HepG2 (cell line): ENCODE results near the gene XRN1. TPM values are rescaled to one million over a fixed set of nuclear protein-coding genes. Genes with fewer than 3 reads are reported as not detected.
A peak's percentile ranks its signal among the peaks of the same experiment; 100 is the strongest.

Source experiments
- AGO1 ChIP-seq: fragments of 200-400 bp; formaldehyde crosslinking; IDR thresholded peaks from 2 replicates; pipeline ENCODE4 v1.6.1; 2017; ENCODE audit warnings: mild to moderate bottlenecking, low read depth, low read length, moderate library complexity; ENCODE audit not compliant: poor library complexity, severe bottlenecking
- DRAP1 ChIP-seq: IDR thresholded peaks from 2 replicates; pipeline ENCODE4 v1.6.1; 2016; ENCODE audit warnings: missing genetic modification reagents, missing compliant biosample characterization
- EP300 ChIP-seq, 3 experiments: sonication (generic) in 1 of 3; formaldehyde crosslinking in 1 of 3; IDR thresholded peaks; 2 replicates each; pipeline versions ENCODE4 v1.5.1 to v1.6.1; 2011 to 2020; ENCODE audit warnings: low read depth in 2 of 3, low read length in 2 of 3, borderline replicate concordance in 1 of 3, improper control_type of control experiment in 1 of 3, mild to moderate bottlenecking in 1 of 3, missing genetic modification reagents in 1 of 3, moderate library complexity in 1 of 3
- FLYWCH1 ChIP-seq: sonication (generic); formaldehyde crosslinking; IDR thresholded peaks from 2 replicates; pipeline ENCODE4 v1.8.1; 2023; ENCODE audit warnings: mild to moderate bottlenecking, missing genetic modification reagents
- GATAD1 ChIP-seq: IDR thresholded peaks from 2 replicates; pipeline ENCODE4 v1.6.1; 2016; ENCODE audit warnings: missing genetic modification reagents, missing compliant biosample characterization
- HMG20B ChIP-seq: conservative IDR thresholded peaks from 2 replicates; pipeline ENCODE4 v1.6.1; 2016; ENCODE audit warnings: missing genetic modification reagents, missing compliant biosample characterization
- IRF2 ChIP-seq: IDR thresholded peaks from 2 replicates; pipeline ENCODE4 v1.6.1; 2018; ENCODE audit warnings: missing genetic modification reagents, missing compliant biosample characterization
- KDM6A ChIP-seq: IDR thresholded peaks from 2 replicates; pipeline ENCODE4 v1.6.1; 2016; ENCODE audit warnings: low read depth
- MIXL1 ChIP-seq: IDR thresholded peaks from 2 replicates; pipeline ENCODE4 v1.6.1; 2016
- NFE2 ChIP-seq: sonication (generic); formaldehyde crosslinking; IDR thresholded peaks from 2 replicates; pipeline ENCODE4 v1.4.0; 2020; ENCODE audit warnings: missing genetic modification reagents
- REXO4 ChIP-seq: sonication (generic); formaldehyde crosslinking; IDR thresholded peaks from 2 replicates; pipeline ENCODE4 v1.8.0; 2022; ENCODE audit warnings: missing genetic modification reagents, mild to moderate bottlenecking, borderline replicate concordance
- SNAPC5 ChIP-seq: sonication (generic); formaldehyde crosslinking; IDR thresholded peaks from 2 replicates; pipeline ENCODE4 v1.8.1; 2023; ENCODE audit warnings: mild to moderate bottlenecking, missing genetic modification reagents, borderline replicate concordance
- SSRP1 ChIP-seq: IDR thresholded peaks from 2 replicates; pipeline ENCODE4 v1.6.1; 2016; ENCODE audit warnings: control low read depth
- THAP11 ChIP-seq: IDR thresholded peaks from 2 replicates; pipeline ENCODE4 v1.6.1; 2016; ENCODE audit warnings: missing biosample characterization, missing genetic modification reagents
- ZBTB10 ChIP-seq: sonication (generic); formaldehyde crosslinking; IDR thresholded peaks from 2 replicates; pipeline ENCODE4 v1.4.0; 2020; ENCODE audit warnings: missing genetic modification reagents, borderline replicate concordance
- ZBTB44 ChIP-seq: sonication (generic); formaldehyde crosslinking; IDR thresholded peaks from 2 replicates; pipeline ENCODE4 v1.4.0; 2020; ENCODE audit warnings: missing genetic modification reagents
- ZNF180 ChIP-seq: sonication (generic); formaldehyde crosslinking; IDR thresholded peaks from 2 replicates; pipeline ENCODE4 v1.4.0; 2020; ENCODE audit warnings: low read depth, missing genetic modification reagents, borderline replicate concordance
- ZNF432 ChIP-seq: sonication (generic); formaldehyde crosslinking; IDR thresholded peaks from 2 replicates; pipeline ENCODE4 v1.5.0; 2020; ENCODE audit warnings: missing genetic modification reagents, mild to moderate bottlenecking, borderline replicate concordance
- ZNF503 ChIP-seq: sonication (generic); formaldehyde crosslinking; IDR thresholded peaks from 2 replicates; pipeline ENCODE4 v1.4.0; 2020; ENCODE audit warnings: missing genetic modification reagents
- ZNF770 ChIP-seq: sonication (generic); formaldehyde crosslinking; IDR thresholded peaks from 2 replicates; pipeline ENCODE4 v1.5.0; 2020; ENCODE audit warnings: mild to moderate bottlenecking, missing genetic modification reagents
- ZNF891 ChIP-seq: sonication (generic); formaldehyde crosslinking; IDR thresholded peaks from 2 replicates; pipeline ENCODE4 v1.5.0; 2020; ENCODE audit warnings: mild to moderate bottlenecking, missing genetic modification reagents
- polyA plus RNA-seq, 8 experiments: library from polyadenylated mRNA; depleted of rRNA in 3 of 8; stranded (reverse) in 7 of 8; unstranded in 1 of 8; fragments of >200 nt; fragmentation: Illumina TruSeq in 4 of 8; extraction: Trizol in 4 of 8; gene quantifications; 2 replicates each; pipeline versions ENCODE4 v1.2.1 to v1.2.3, GENCODE V29; 2011 to 2016; ENCODE audit warnings: low read depth in 4 of 8, missing spikeins in 1 of 8, mixed read lengths in 1 of 8; ENCODE audit not compliant: insufficient read depth in 1 of 8
- total RNA-seq, 5 experiments: library from RNA; depleted of rRNA; stranded (reverse); fragments of >200 nt; fragmentation: Illumina TruSeq; extraction: Trizol; gene quantifications; 2 replicates each; pipeline ENCODE4 v1.2.3, GENCODE V29; 2016; ENCODE audit warnings: low read depth in 1 of 5

The XRN1 gene
- total and polyA plus RNA-seq, 2 of the 13 experiments (the other 11 are each of a cell fraction or from before 2014, with no cell fraction given), result 13.2 to 13.3 TPM

GRCh38 chr3:142279965-142280590, 167.8 kb downstream of the XRN1 start (continued):
- TF ChIP-seq ZBTB10 (CRISPR knock-in tag) (no peak), NFE2 (CRISPR knock-in tag) (no peak), IRF2 (no peak), ZNF770 (CRISPR knock-in tag) (no peak), ZNF432 (CRISPR knock-in tag) (no peak), AGO1 (no peak), SNAPC5 (no peak), ZNF503 (CRISPR knock-in tag) (no peak), MIXL1 (CRISPR knock-in tag) (peak; percentile 49; the same call in 1 of the 2 replicates), THAP11 (CRISPR knock-in tag) (peak; percentile 46; the same call in 1 of the 2 replicates), REXO4 (no peak), DRAP1 (0 out of 2 replicates have a peak, but pooled peaks have one; percentile 24), HMG20B (CRISPR knock-in tag) (0 out of 2 replicates have a peak, but pooled peaks have one; percentile 28), EP300 (IDR thresholded peaks at IDR 0.05; ENCODE audit: low read depth in 2 of 2, low read length in 2 of 2) (no peak), EP300 (CRISPR knock-in tag; IDR thresholded peaks at IDR 0.05; ENCODE audit: borderline replicate concordance) (no peak), SSRP1 (no peak), FLYWCH1 (CRISPR knock-in tag) (no peak), KDM6A (no peak), ZBTB44 (CRISPR knock-in tag) (no peak), GATAD1 (peak; percentile 50; the same call in 1 of the 2 replicates), ZNF891 (CRISPR knock-in tag) (no peak), ZNF180 (CRISPR knock-in tag) (no peak)
